ENCODE results near the gene NCDN.

NCDN gene

DNA sequence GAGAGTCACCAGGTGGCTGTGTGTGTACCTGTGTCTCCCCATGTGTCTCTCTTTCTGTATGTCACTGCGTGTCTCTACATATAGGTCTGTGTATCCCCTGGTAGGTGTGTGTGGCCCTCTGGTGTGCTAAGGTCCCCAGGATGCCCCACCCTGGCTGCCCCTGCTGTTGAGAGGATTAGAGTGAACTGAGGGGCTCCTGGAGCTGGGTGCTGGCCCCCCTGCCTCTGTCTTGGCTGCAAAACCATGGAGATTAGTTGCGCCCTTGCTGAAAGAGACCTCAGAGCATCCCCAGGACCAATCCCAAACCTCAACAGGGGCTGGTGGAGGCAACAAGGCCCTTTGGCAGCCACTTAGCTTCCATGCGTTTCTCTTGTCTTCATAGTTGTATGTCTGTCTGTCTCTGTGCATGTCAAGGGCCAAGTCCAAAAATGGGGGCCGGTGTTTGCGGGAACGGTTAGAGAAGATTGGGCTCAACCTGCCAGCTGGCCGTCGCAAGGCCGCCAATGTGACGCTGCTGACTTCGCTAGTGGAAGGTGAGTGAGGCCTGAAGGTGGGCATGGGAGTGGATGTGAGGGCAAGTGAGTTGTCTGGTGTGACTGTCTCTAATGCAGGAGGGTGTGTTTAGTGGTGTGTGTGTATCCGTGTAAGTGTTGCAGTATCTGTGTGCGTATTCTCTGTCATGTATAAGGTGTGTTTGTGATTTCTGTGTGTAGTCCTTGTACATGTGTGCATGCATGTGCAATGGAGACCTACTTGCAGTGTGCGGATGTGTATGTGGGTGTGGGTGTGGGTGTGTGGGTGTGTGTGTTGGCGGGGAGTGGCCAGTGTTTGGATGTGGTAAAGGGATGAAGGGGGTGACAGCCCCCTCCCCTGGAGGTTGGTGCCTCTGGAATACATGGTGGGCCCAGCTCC, 32.2 kb downstream of the NCDN start:
- 100% methylated on average over 13 of the region's 15 CpGs for WGBS (ENCODE audit: insufficient coverage)
- Histone ChIP-seq H3K27me3 (replicated peaks in 2 of 5; ENCODE audit: control insufficient read depth in 4 of 5, insufficient read depth in 5 of 5, low read length in 4 of 5) (no peaks in the 10 kb centered on the region), H3K27ac (ENCODE audit: insufficient read depth in 1 of 2, low read depth in 1 of 2, low read length in 2 of 2, poor library complexity in 1 of 2, severe bottlenecking in 2 of 2) (no peak overlapping the region), H3K36me3 (ENCODE audit: control insufficient read depth in 4 of 4, insufficient read depth in 4 of 4, low read length in 3 of 4) (peaks cover 0 to 35% (median 19%) of the 10 kb centered on the region in 4 experiments), H3K9me3 (ENCODE audit: control extremely low read depth in 1 of 5, control insufficient read depth in 4 of 5, insufficient read depth in 2 of 5, low read depth in 1 of 5, low read length in 4 of 5) (no peaks in the 10 kb centered on the region), H3K4me1 (ENCODE audit: control extremely low read depth in 1 of 4, control insufficient read depth in 4 of 4, insufficient read depth in 4 of 4, low read length in 3 of 4) (peaks cover 0 to 12% (median 6%) of the 10 kb centered on the region in 4 experiments), H3K4me3 (ENCODE audit: control insufficient read depth in 1 of 7, extremely low read depth in 1 of 7, insufficient read depth in 4 of 7, low read depth in 2 of 7, low read length in 6 of 7) (no peak overlapping the region)
- CTCF ChIA-PET: interaction anchor here (1.6 to 2.0 kb wide), 2 partner anchors 25 to 125 kb away, joined by 3 to 7 read pairs; no protein-coding TSS in a partner anchor
- no peak for DNase-seq
- POLR2A ChIA-PET: interaction anchor here (0.6 kb wide), 1 partner anchor 171 kb away, joined by 3 read pairs; no protein-coding TSS in a partner anchor

DNA sequence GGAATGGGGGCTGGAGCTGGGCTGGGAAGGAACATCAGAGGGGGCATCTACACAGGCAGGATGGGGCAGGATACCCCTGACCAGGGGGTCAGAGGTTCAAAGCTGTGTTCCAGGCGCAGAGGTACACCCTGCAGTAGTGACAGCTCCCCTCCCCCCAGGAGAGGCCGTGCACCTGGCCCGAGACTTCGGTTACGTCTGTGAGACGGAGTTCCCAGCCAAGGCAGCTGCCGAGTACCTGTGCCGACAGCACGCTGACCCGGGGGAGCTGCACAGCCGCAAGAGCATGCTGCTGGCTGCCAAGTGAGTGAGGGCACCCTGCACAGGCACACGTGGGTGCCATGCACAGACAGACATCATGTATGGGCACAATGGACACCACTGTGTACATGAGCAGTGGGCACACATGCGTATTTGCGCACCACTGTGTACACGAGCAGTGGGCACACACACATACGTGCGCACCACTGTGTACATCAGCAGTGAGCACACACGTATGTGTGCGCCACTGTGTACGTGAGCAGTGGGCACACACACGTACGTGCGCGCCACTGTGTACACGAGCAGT, 33.0 kb downstream of the NCDN start:
- DNase-seq: no peak
- CTCF ChIA-PET: interaction anchor here (1.6 kb wide), 1 partner anchor 125 kb away, joined by 3 read pairs; no protein-coding TSS in a partner anchor
- POLR2A ChIA-PET: no interaction called here

DNA sequence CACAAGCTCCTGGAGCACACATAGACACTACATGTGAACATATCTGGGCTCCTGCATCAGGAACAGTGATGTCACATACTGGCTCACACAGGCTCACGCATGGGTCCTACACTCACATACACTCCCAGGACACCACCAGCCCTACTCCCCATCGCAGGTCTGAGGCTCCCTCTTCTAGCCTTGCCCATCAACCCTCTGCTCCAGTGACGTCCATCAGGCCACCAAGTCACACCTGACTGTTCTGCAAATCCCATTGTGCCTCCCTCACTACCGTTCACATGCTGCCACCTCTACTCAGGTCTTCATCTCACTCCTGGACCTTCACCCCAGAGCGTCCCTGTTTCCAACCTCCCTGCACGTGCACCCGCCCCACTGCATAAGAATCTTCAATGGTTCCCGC, 33.6 kb downstream of the NCDN start:
- no peaks in the 10 kb centered on the region for H3K9me3 ChIP-seq (ENCODE audit: control extremely low read depth in 1 of 5, control insufficient read depth in 4 of 5, insufficient read depth in 2 of 5, low read depth in 1 of 5, low read length in 4 of 5)
- WGBS (ENCODE audit: insufficient coverage): 98% methylated on average over 6 of the region's 8 CpGs
- H3K27ac ChIP-seq (ENCODE audit: insufficient read depth in 1 of 2, low read depth in 1 of 2, low read length in 2 of 2, poor library complexity in 1 of 2, severe bottlenecking in 2 of 2): no peak overlapping the region
- H3K4me1 ChIP-seq (ENCODE audit: control extremely low read depth in 1 of 4, control insufficient read depth in 4 of 4, insufficient read depth in 4 of 4, low read length in 3 of 4): peaks cover 0 to 12% (median 6%) of the 10 kb centered on the region in 4 experiments
- H3K36me3 ChIP-seq (ENCODE audit: control insufficient read depth in 4 of 4, insufficient read depth in 4 of 4, low read length in 3 of 4): peaks cover 0 to 35% (median 20%) of the 10 kb centered on the region in 4 experiments
- no peak overlapping the region for H3K4me3 ChIP-seq (ENCODE audit: control insufficient read depth in 1 of 7, extremely low read depth in 1 of 7, insufficient read depth in 4 of 7, low read depth in 2 of 7, low read length in 6 of 7)
- no peaks in the 10 kb centered on the region for H3K27me3 ChIP-seq (replicated peaks in 2 of 5; ENCODE audit: control insufficient read depth in 4 of 5, insufficient read depth in 5 of 5, low read length in 4 of 5)
- CTCF ChIA-PET: interaction anchor here (1.6 kb wide), 1 partner anchor 124 kb away, joined by 3 read pairs; no protein-coding TSS in a partner anchor
- DNase-seq: no peak
- POLR2A ChIA-PET: no interaction called here

More for the DNA sequence above, 33.0 kb downstream of the NCDN start:
- no peak overlapping the region for H3K27ac ChIP-seq (ENCODE audit: insufficient read depth in 1 of 2, low read depth in 1 of 2, low read length in 2 of 2, poor library complexity in 1 of 2, severe bottlenecking in 2 of 2)
- WGBS (ENCODE audit: insufficient coverage): 98% methylated on average over 25 of the region's 25 CpGs
- H3K36me3 ChIP-seq (ENCODE audit: control insufficient read depth in 4 of 4, insufficient read depth in 4 of 4, low read length in 3 of 4): peaks cover 0 to 35% (median 19%) of the 10 kb centered on the region in 4 experiments
- H3K9me3 ChIP-seq (ENCODE audit: control extremely low read depth in 1 of 5, control insufficient read depth in 4 of 5, insufficient read depth in 2 of 5, low read depth in 1 of 5, low read length in 4 of 5): no peaks in the 10 kb centered on the region
- H3K4me1 ChIP-seq (ENCODE audit: control extremely low read depth in 1 of 4, control insufficient read depth in 4 of 4, insufficient read depth in 4 of 4, low read length in 3 of 4): peaks cover 0 to 12% (median 6%) of the 10 kb centered on the region in 4 experiments
- H3K4me3 ChIP-seq (ENCODE audit: control insufficient read depth in 1 of 7, extremely low read depth in 1 of 7, insufficient read depth in 4 of 7, low read depth in 2 of 7, low read length in 6 of 7): no peak overlapping the region
- H3K27me3 ChIP-seq (replicated peaks in 2 of 5; ENCODE audit: control insufficient read depth in 4 of 5, insufficient read depth in 5 of 5, low read length in 4 of 5): no peaks in the 10 kb centered on the region

DNA sequence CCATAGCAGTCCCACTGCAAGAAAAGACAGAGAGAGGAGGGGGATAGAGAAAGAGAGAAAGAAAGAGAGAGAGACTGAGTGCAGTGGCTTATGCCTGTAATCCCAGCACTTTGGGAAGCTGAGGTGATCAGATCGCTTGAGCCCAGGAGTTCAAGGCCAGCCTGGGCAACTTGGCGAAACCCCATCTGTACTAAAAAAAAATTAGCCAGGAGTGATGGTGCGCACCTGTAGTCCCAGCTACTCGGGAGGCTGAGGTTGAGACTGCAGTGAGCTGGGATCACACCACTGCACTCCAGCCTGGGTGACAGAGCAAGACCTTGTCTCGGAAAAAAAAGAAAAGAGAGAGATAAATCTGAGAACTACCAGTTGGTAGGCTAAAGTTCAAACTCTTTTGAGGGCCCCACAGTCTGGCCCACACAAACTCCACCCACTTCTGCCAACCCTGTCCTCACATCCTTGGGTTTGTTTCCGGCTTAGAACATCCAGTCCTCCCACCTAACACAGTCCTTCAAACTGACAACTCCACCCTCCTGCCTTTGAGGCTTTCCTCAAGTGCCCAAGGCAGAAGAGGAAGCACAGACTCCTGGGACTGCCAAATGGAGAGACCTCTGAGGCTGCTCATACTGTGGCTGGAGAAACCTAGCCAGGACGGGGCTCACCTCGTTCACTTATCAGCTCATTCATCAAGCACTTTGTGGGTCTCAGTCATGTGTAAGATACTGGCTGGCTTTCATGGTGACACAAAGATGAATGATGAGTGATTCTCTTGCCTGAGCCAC, 35.6 kb downstream of the NCDN start:
- DNase-seq: peak in 2 of 3 donors; percentile 48 to 53
- Histone ChIP-seq H3K4me3 (ENCODE audit: control insufficient read depth in 1 of 7, extremely low read depth in 1 of 7, insufficient read depth in 4 of 7, low read depth in 2 of 7, low read length in 6 of 7) (no peak overlapping the region), H3K36me3 (ENCODE audit: control insufficient read depth in 4 of 4, insufficient read depth in 4 of 4, low read length in 3 of 4) (peaks cover 0 to 35% (median 20%) of the 10 kb centered on the region in 4 experiments), H3K27ac (ENCODE audit: insufficient read depth in 1 of 2, low read depth in 1 of 2, low read length in 2 of 2, poor library complexity in 1 of 2, severe bottlenecking in 2 of 2) (no peak overlapping the region), H3K27me3 (replicated peaks in 2 of 5; ENCODE audit: control insufficient read depth in 4 of 5, insufficient read depth in 5 of 5, low read length in 4 of 5) (no peaks in the 10 kb centered on the region), H3K4me1 (ENCODE audit: control extremely low read depth in 1 of 4, control insufficient read depth in 4 of 4, insufficient read depth in 4 of 4, low read length in 3 of 4) (peaks cover 0 to 12% (median 6%) of the 10 kb centered on the region in 4 experiments), H3K9me3 (ENCODE audit: control extremely low read depth in 1 of 5, control insufficient read depth in 4 of 5, insufficient read depth in 2 of 5, low read depth in 1 of 5, low read length in 4 of 5) (no peaks in the 10 kb centered on the region)
- CTCF ChIA-PET: interaction anchor here (1.0 to 1.4 kb wide), 4 partner anchors 16 to 183 kb away, joined by 3 to 4 read pairs (median 4); no protein-coding TSS in a partner anchor
- WGBS (ENCODE audit: insufficient coverage): 76% methylated on average over 6 of the region's 8 CpGs
- POLR2A ChIA-PET: interaction anchor here (1.2 kb wide), 1 partner anchor 16 kb away, joined by 4 read pairs; no protein-coding TSS in a partner anchor

DNA sequence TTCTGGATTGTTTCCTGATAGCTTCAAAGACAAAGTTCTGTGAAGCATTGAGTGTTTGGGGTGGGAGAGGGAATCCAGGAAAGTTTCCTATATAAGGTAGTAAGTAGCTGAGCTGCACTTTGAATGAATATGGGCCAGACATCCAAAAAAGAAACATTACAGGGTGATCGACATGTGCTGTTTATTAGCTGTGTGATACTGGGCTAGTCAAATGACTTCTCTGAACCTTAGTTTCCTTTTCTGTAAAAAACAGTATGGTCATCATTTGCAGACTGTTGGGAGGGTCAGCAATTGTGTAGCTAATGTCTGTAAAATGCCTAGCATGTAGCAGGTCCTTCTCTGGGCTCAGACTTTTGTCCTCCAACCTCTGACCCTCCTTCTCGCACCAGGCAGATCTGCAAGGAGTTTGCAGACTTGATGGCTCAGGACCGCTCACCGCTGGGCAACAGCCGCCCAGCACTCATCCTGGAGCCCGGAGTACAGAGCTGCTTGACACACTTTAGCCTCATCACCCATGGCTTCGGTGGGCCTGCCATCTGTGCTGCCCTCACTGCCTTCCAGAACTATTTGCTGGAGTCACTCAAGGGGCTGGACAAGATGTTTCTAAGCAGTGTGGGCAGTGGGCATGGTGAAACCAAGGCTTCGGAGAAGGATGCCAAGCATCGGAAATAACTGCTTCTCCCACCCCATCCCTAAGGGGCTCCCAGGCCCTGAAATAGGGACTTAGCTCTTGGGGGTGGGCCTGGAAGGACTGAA, 36.6 kb downstream of the NCDN start:
- no peaks in the 10 kb centered on the region for H3K9me3 ChIP-seq (ENCODE audit: control extremely low read depth in 1 of 5, control insufficient read depth in 4 of 5, insufficient read depth in 2 of 5, low read depth in 1 of 5, low read length in 4 of 5)
- ChIA-PET POLR2A (interaction anchor here (1.2 kb wide), 1 partner anchor 17 kb away, joined by 4 read pairs; no protein-coding TSS in a partner anchor), CTCF (interaction anchor here (1.0 to 1.4 kb wide), 4 partner anchors 15 to 182 kb away, joined by 3 to 4 read pairs (median 4); no protein-coding TSS in a partner anchor)
- H3K36me3 ChIP-seq (ENCODE audit: control insufficient read depth in 4 of 4, insufficient read depth in 4 of 4, low read length in 3 of 4): peaks cover 0 to 38% (median 19%) of the 10 kb centered on the region in 4 experiments
- no peak overlapping the region for H3K4me3 ChIP-seq (ENCODE audit: control insufficient read depth in 1 of 7, extremely low read depth in 1 of 7, insufficient read depth in 4 of 7, low read depth in 2 of 7, low read length in 6 of 7)
- H3K4me1 ChIP-seq (ENCODE audit: control extremely low read depth in 1 of 4, control insufficient read depth in 4 of 4, insufficient read depth in 4 of 4, low read length in 3 of 4): peaks cover 0 to 12% (median 6%) of the 10 kb centered on the region in 4 experiments
- no peak overlapping the region for H3K27ac ChIP-seq (ENCODE audit: insufficient read depth in 1 of 2, low read depth in 1 of 2, low read length in 2 of 2, poor library complexity in 1 of 2, severe bottlenecking in 2 of 2)
- DNase-seq: no peak
- 94% methylated on average over 6 of the region's 9 CpGs for WGBS (ENCODE audit: insufficient coverage)
- H3K27me3 ChIP-seq (replicated peaks in 2 of 5; ENCODE audit: control insufficient read depth in 4 of 5, insufficient read depth in 5 of 5, low read length in 4 of 5): no peaks in the 10 kb centered on the region

DNA sequence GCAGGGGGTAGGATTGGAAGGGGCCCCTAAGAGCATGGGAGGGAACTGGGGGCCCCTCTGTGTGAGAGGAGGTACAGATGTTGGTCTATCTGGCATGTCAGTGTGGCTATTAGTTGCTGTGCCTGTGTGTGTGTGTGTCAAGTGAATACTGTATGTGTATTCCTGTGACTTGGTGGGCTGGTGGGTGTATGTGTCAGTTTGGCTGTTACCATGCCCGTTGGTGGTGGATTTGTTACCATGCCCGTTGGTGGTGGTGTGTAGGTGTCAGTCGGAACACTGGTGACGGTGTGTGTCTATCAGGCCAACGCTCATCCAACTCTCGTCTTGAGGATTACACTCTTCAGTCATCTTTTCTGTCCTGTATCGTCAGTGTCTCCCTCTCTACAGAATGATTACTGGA, 38.1 kb downstream of the NCDN start:
- Histone ChIP-seq H3K9me3 (ENCODE audit: control extremely low read depth in 1 of 5, control insufficient read depth in 4 of 5, insufficient read depth in 2 of 5, low read depth in 1 of 5, low read length in 4 of 5) (no peaks in the 10 kb centered on the region), H3K4me3 (ENCODE audit: control insufficient read depth in 1 of 7, extremely low read depth in 1 of 7, insufficient read depth in 4 of 7, low read depth in 2 of 7, low read length in 6 of 7) (no peak overlapping the region), H3K4me1 (ENCODE audit: control extremely low read depth in 1 of 4, control insufficient read depth in 4 of 4, insufficient read depth in 4 of 4, low read length in 3 of 4) (peaks cover 0 to 12% (median 6%) of the 10 kb centered on the region in 4 experiments), H3K27me3 (replicated peaks in 2 of 5; ENCODE audit: control insufficient read depth in 4 of 5, insufficient read depth in 5 of 5, low read length in 4 of 5) (no peaks in the 10 kb centered on the region), H3K27ac (ENCODE audit: insufficient read depth in 1 of 2, low read depth in 1 of 2, low read length in 2 of 2, poor library complexity in 1 of 2, severe bottlenecking in 2 of 2) (no peak overlapping the region), H3K36me3 (ENCODE audit: control insufficient read depth in 4 of 4, insufficient read depth in 4 of 4, low read length in 3 of 4) (peaks cover 4 to 39% (median 12%) of the 10 kb centered on the region in 4 experiments)
- DNase-seq: no peak
- 100% methylated on average over 5 of the region's 7 CpGs for WGBS (ENCODE audit: insufficient coverage)
- ChIA-PET CTCF (no interaction called here), POLR2A (no interaction called here)

Measured in common myeloid progenitor, CD34-positive (primary cell).